Stimulated activated CD4-positive, alpha-beta T cell treated with anti-CD3 and anti-CD28 coated beads, Interleukin-1b, Interleukin-23, amount 100 ng/mL, for 4 hours (primary cell): ENCODE measurements around the gene NUAK2.

ENCODE experiments used
- DNase-seq, 2 donors: peaks; one replicate each; pipeline ENCODE4 v3.0.0-alpha.2; 2020; ENCODE audit warnings: low read depth in 2 of 2

Gene NUAK2

GRCh38 chr1:205346956-205347574, 25.5 kb upstream of the NUAK2 start:
- DNase-seq: no peak

GRCh38 chr1:205345761-205346160, 24.2 kb upstream of the NUAK2 start:
- DNase-seq: no peak

GRCh38 chr1:205344066-205344928, 22.8 kb upstream of the NUAK2 start:
- peak; percentile 49 to 53 for DNase-seq

- no peak for DNase-seq
Observed at GRCh38 chr1:205343431-205344065, 22.0 kb upstream of the NUAK2 start.

GRCh38 chr1:205342986-205343385, 21.4 kb upstream of the NUAK2 start:
- DNase-seq: no peak

- DNase-seq: no peak
Observed at GRCh38 chr1:205340676-205341075, 19.1 kb upstream of the NUAK2 start.

- no peak for DNase-seq
Observed at GRCh38 chr1:205339717-205340116, 18.2 kb upstream of the NUAK2 start.

- no peak for DNase-seq
Observed at GRCh38 chr1:205339197-205339702, 17.7 kb upstream of the NUAK2 start.

GRCh38 chr1:205338011-205338410, 16.5 kb upstream of the NUAK2 start:
- DNase-seq: no peak

- no peak for DNase-seq
Observed at GRCh38 chr1:205337481-205337880, 15.9 kb upstream of the NUAK2 start.

- peak; percentile 65 to 72 for DNase-seq
Observed at GRCh38 chr1:205335692-205336091, 14.1 kb upstream of the NUAK2 start.

GRCh38 chr1:205332015-205332791, 10.7 kb upstream of the NUAK2 start:
- no peak for DNase-seq

GRCh38 chr1:205330150-205330549, 8.6 kb upstream of the NUAK2 start:
- DNase-seq: no peak

- DNase-seq: no peak
Observed at GRCh38 chr1:205329719-205330118, 8.2 kb upstream of the NUAK2 start.

GRCh38 chr1:205328476-205328875, 6.9 kb upstream of the NUAK2 start:
- no peak for DNase-seq

- no peak for DNase-seq
Observed at GRCh38 chr1:205326812-205327466, 5.4 kb upstream of the NUAK2 start.

- peak in 1 of 2 donors; percentile 49 for DNase-seq
Observed at GRCh38 chr1:205325334-205325884, 3.9 kb upstream of the NUAK2 start.

GRCh38 chr1:205324781-205325180, 3.2 kb upstream of the NUAK2 start:
- no peak for DNase-seq

- no peak for DNase-seq
Observed at GRCh38 chr1:205323794-205324193, 2.2 kb upstream of the NUAK2 start.

- no peak for DNase-seq
Observed at GRCh38 chr1:205321959-205322283, 376 bp upstream of the NUAK2 start.
